Endothelial cell of umbilical vein (primary cell): Measurements from ENCODE around the gene RPS24. TPM values are rescaled to one million over a fixed set of nuclear protein-coding genes. Genes with fewer than 3 reads are reported as not detected.

Experiments used
- BruUV-seq: library from RNA; stranded (reverse); fragments of 400-500 nt; replicated peaks from 2 replicates; lab custom pipeline; 2021; lab: Mats Ljungman, UMichigan
- CTCF ChIA-PET: fragments of 300-600, 350-600 bp; sonication (Branson Sonifier 250); formaldehyde crosslinking; loops from one replicate; lab custom pipeline; 2021; ENCODE audit warnings: antibody characterized with exemption, inconsistent platforms; lab: Charles Lee
- POLR2A ChIA-PET: fragments of 300-600, 350-600 bp; sonication (Branson Sonifier 250); formaldehyde crosslinking; loops from one replicate; lab custom pipeline; 2021; ENCODE audit warnings: antibody characterized with exemption, inconsistent platforms; lab: Charles Lee
- DNase-seq: peaks from one replicate; pipeline ENCODE4 v3.0.0-alpha.2; 2011; ENCODE audit warnings: low read depth, low spot score
- FAIRE-seq: peaks from 2 replicates; lab custom pipeline; 2011; peaks lifted over from hg19 to GRCh38; lab: Jason Lieb, UNC
- H2AFZ ChIP-seq: 2 replicates; pipeline ENCODE4 v1.6.0; 2012; ENCODE audit warnings: low read depth, low read length, control low read depth, inconsistent platforms
- H3K27ac ChIP-seq: 2 replicates; pipeline ENCODE4 v1.5.1; 2011; ENCODE audit warnings: low read depth, mild to moderate bottlenecking, control low read depth, low read length, moderate library complexity; ENCODE audit not compliant: insufficient read depth
- H3K27me3 ChIP-seq, 2 experiments: 2 replicates each; pipeline versions ENCODE4 v1.6.0 to v1.6.1; 2011; ENCODE audit warnings: low read length in 2 of 2, mixed read lengths in 1 of 2; ENCODE audit not compliant: control insufficient read depth in 2 of 2, insufficient read depth in 2 of 2
- H3K36me3 ChIP-seq, 2 experiments: 2 replicates in 1 of 2; 3 replicates in 1 of 2; pipeline ENCODE4 v1.5.1; 2011; ENCODE audit warnings: low read length in 2 of 2, mild to moderate bottlenecking in 1 of 2, moderate library complexity in 1 of 2; ENCODE audit not compliant: control insufficient read depth in 2 of 2, insufficient read depth in 2 of 2; ENCODE audit errors: extremely low read depth in 1 of 2
- H3K4me1 ChIP-seq: 3 replicates; pipeline ENCODE4 v1.5.1; 2011; ENCODE audit warnings: mild to moderate bottlenecking, low read length; ENCODE audit not compliant: control insufficient read depth, insufficient read depth; ENCODE audit errors: extremely low read depth
- H3K4me2 ChIP-seq: 2 replicates; pipeline ENCODE4 v1.6.1; 2011; ENCODE audit warnings: low read length, control low read depth, mixed read lengths; ENCODE audit not compliant: insufficient read depth
- H3K4me3 ChIP-seq, 3 experiments: fragments of 200-600 bp in 1 of 3; sonication (generic), shearing (Covaris generic) in 1 of 3; replicated peaks in 1 of 3; 2 replicates each; pipeline ENCODE4 v1.5.1; 2011 to 2016; ENCODE audit warnings: control low read depth in 3 of 3, low read length in 3 of 3, mild to moderate bottlenecking in 2 of 3, inconsistent platforms in 1 of 3, low read depth in 1 of 3, moderate library complexity in 1 of 3; ENCODE audit not compliant: insufficient read depth in 1 of 3
- H3K79me2 ChIP-seq: 2 replicates; pipeline ENCODE4 v1.6.0; 2012; ENCODE audit warnings: low read length, inconsistent platforms; ENCODE audit not compliant: control insufficient read depth, insufficient read depth
- H3K9ac ChIP-seq: replicated peaks from 2 replicates; pipeline ENCODE3; 2011; ENCODE audit warnings: low read length, control low read depth; ENCODE audit not compliant: insufficient read depth; ENCODE audit errors: extremely low read depth
- H3K9me1 ChIP-seq: replicated peaks from 3 replicates; pipeline ENCODE4 v1.6.0; 2011; ENCODE audit warnings: mild to moderate bottlenecking, low read length; ENCODE audit not compliant: control insufficient read depth, insufficient read depth; ENCODE audit errors: extremely low read depth
- H3K9me3 ChIP-seq: replicated peaks from 2 replicates; pipeline ENCODE4 v1.5.1; 2012; ENCODE audit warnings: low read length, inconsistent platforms; ENCODE audit not compliant: control insufficient read depth, insufficient read depth
- H4K20me1 ChIP-seq: replicated peaks from 2 replicates; pipeline ENCODE3; 2011; ENCODE audit warnings: mild to moderate bottlenecking, low read length; ENCODE audit not compliant: control insufficient read depth, insufficient read depth; ENCODE audit errors: extremely low read depth
- EZH2 ChIP-seq: IDR thresholded peaks from 2 replicates; pipeline ENCODE4 v1.6.1; 2012; ENCODE audit warnings: borderline replicate concordance, low read depth, mild to moderate bottlenecking, moderate library complexity, low read length, inconsistent platforms; ENCODE audit not compliant: severe bottlenecking
- FOS ChIP-seq: IDR thresholded peaks from 2 replicates; pipeline ENCODE4 v1.6.1; 2011; ENCODE audit warnings: mild to moderate bottlenecking, low read length, moderate library complexity, borderline replicate concordance; ENCODE audit not compliant: insufficient read depth
- GATA2 ChIP-seq: IDR thresholded peaks from 2 replicates; pipeline ENCODE4 v1.7.0; 2011; ENCODE audit warnings: low read depth, mild to moderate bottlenecking, moderate library complexity, mixed read lengths, low read length; ENCODE audit not compliant: insufficient read length, insufficient read depth
- JUN ChIP-seq: IDR thresholded peaks from 2 replicates; pipeline ENCODE4 v1.6.1; 2011; ENCODE audit warnings: borderline replicate concordance, low read depth; ENCODE audit not compliant: insufficient read length, insufficient read depth
- MAX ChIP-seq: IDR thresholded peaks from 2 replicates; pipeline ENCODE4 v1.6.1; 2011; ENCODE audit not compliant: insufficient read depth, insufficient read length
- MYC ChIP-seq: IDR thresholded peaks from one replicate; pipeline ENCODE4 v1.6.1; 2011; ENCODE audit warnings: mild to moderate bottlenecking, low read depth, low read length
- POLR2A ChIP-seq: IDR thresholded peaks from 2 replicates; pipeline ENCODE4 v1.6.1; 2012; ENCODE audit warnings: low read depth, mild to moderate bottlenecking, control low read depth, low read length
- POLR2AphosphoS5 ChIP-seq: IDR thresholded peaks from 2 replicates; pipeline ENCODE4 v1.6.1; 2012; ENCODE audit warnings: low read depth, mild to moderate bottlenecking, control low read depth, low read length, moderate library complexity; ENCODE audit not compliant: insufficient read depth
- dilution Hi-C: fragments of 300-500 bp; cut with MboI; formaldehyde crosslinking; loops from one replicate; pipeline ENCODE4 v1.15.0; 2019; ENCODE audit warnings: low sequenced_read_pairs; ENCODE audit not compliant: extremely low pct_ligation_motif_present
- intact Hi-C: fragments of 100-400 bp; cut with micrococcal nuclease; formaldehyde crosslinking; loops from one replicate; pipeline ENCODE4 v1.10.0; 2022
- polyA plus RNA-seq, 4 experiments: library from polyadenylated mRNA; depleted of rRNA in 3 of 4; stranded (reverse) in 3 of 4; unstranded in 1 of 4; fragments of >200 nt; gene quantifications; 2 replicates each; pipeline versions ENCODE4 v1.2.1 to v1.2.3, GENCODE V29; 2011 to 2012; ENCODE audit warnings: missing spikeins in 1 of 4
- total RNA-seq: library from RNA; stranded (reverse); gene quantifications from 2 replicates; pipeline ENCODE4 v1.2.3, GENCODE V29; 2021
- TF ChIP-seq, protein P1 (sequence below), 2 donors: IDR thresholded peaks; 1 replicate in 1 of 2; 2 replicates in 1 of 2; pipeline ENCODE4 v1.5.1; 2011; ENCODE audit warnings: low read length in 2 of 2, mild to moderate bottlenecking in 2 of 2, moderate library complexity in 2 of 2, control low read depth in 1 of 2, inconsistent platforms in 1 of 2, low read depth in 1 of 2; ENCODE audit not compliant: insufficient read depth in 1 of 2; ENCODE audit errors: extremely low read depth in 1 of 2

RPS24 gene
- total and polyA plus RNA-seq, 2 donors (not counting 3 experiments of a cell fraction or from before 2014, with no cell fraction given), result 1,446 to 2,326 TPM

- Histone ChIP-seq H3K4me2 (no peak overlapping the region), H2AFZ (no peak overlapping the region), H3K4me3 (no peak overlapping the region), H3K9me1 (no peaks in the 10 kb centered on the region), H3K36me3 (peaks cover 26 to 30% of the 10 kb centered on the region in 2 experiments), H3K27ac (no peak overlapping the region), H3K79me2 (no peaks in the 10 kb centered on the region), H3K4me1 (no peaks in the 10 kb centered on the region), H4K20me1 (no peaks in the 10 kb centered on the region), H3K9ac (no peak overlapping the region), H3K9me3 (no peaks in the 10 kb centered on the region), H3K27me3 (no peaks in the 10 kb centered on the region)
- DNase-seq (no peak), FAIRE-seq (no peak)
- intact Hi-C loops, result no loop called here
- ChIA-PET POLR2A (no interaction called here), CTCF (no interaction called here)
- BruUV-seq, result no TSS peak
- TF ChIP-seq POLR2AphosphoS5, result no peak
- TF ChIP-seq JUN, result no peak
- TF ChIP-seq POLR2A, result no peak
- no peak for TF ChIP-seq GATA2
- TF ChIP-seq EZH2, result no peak
- TF ChIP-seq, protein P1, sequence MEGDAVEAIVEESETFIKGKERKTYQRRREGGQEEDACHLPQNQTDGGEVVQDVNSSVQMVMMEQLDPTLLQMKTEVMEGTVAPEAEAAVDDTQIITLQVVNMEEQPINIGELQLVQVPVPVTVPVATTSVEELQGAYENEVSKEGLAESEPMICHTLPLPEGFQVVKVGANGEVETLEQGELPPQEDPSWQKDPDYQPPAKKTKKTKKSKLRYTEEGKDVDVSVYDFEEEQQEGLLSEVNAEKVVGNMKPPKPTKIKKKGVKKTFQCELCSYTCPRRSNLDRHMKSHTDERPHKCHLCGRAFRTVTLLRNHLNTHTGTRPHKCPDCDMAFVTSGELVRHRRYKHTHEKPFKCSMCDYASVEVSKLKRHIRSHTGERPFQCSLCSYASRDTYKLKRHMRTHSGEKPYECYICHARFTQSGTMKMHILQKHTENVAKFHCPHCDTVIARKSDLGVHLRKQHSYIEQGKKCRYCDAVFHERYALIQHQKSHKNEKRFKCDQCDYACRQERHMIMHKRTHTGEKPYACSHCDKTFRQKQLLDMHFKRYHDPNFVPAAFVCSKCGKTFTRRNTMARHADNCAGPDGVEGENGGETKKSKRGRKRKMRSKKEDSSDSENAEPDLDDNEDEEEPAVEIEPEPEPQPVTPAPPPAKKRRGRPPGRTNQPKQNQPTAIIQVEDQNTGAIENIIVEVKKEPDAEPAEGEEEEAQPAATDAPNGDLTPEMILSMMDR (IDR thresholded peaks at IDR 0.05; ENCODE audit: extremely low read depth in 1 of 2, insufficient read depth in 1 of 2, low read depth in 1 of 2, low read length in 2 of 2), result no peak
- no peak for TF ChIP-seq MAX
- TF ChIP-seq MYC, result no peak
- TF ChIP-seq FOS, result no peak
- dilution Hi-C loops, result no loop called here
Observed at GRCh38 chr10:78015546-78015945, 18.1 kb upstream of the RPS24 start.
